ENCODE data around the gene PKD1.

The PKD1 gene

GRCh38 chr16:2170587-2171435 lies 35.1 kb upstream of the PKD1 start:
- no peak for DNase-seq (ENCODE audit: low read depth in 1 of 2, low spot score in 1 of 2)

GRCh38 chr16:2170080-2170479 lies 34.4 kb upstream of the PKD1 start:
- no peak for DNase-seq (ENCODE audit: low read depth in 1 of 2, low spot score in 1 of 2)

- DNase-seq (ENCODE audit: low read depth in 1 of 2, low spot score in 1 of 2), result no peak
Observed at GRCh38 chr16:2167068-2167638, 31.5 kb upstream of the PKD1 start.

- DNase-seq (ENCODE audit: low read depth in 1 of 2, low spot score in 1 of 2), result no peak
Observed at GRCh38 chr16:2166263-2167067, 30.8 kb upstream of the PKD1 start.

- DNase-seq (ENCODE audit: low read depth in 1 of 2, low spot score in 1 of 2), result no peak
Observed at GRCh38 chr16:2165861-2166260, 30.2 kb upstream of the PKD1 start.

- no peak for DNase-seq (ENCODE audit: low read depth in 1 of 2, low spot score in 1 of 2)
Observed at GRCh38 chr16:2163211-2163881, 27.6 kb upstream of the PKD1 start.

- no peak for DNase-seq (ENCODE audit: low read depth in 1 of 2, low spot score in 1 of 2)
Observed at GRCh38 chr16:2162676-2163118, 27.0 kb upstream of the PKD1 start.

GRCh38 chr16:2161911-2162310 lies 26.2 kb upstream of the PKD1 start:
- no peak for DNase-seq (ENCODE audit: low read depth in 1 of 2, low spot score in 1 of 2)

- DNase-seq (ENCODE audit: low read depth in 1 of 2, low spot score in 1 of 2), result no peak
Observed at GRCh38 chr16:2160915-2161551, 25.3 kb upstream of the PKD1 start.

- DNase-seq (ENCODE audit: low read depth in 1 of 2, low spot score in 1 of 2), result no peak
Observed at GRCh38 chr16:2159175-2159838, 23.6 kb upstream of the PKD1 start.

GRCh38 chr16:2158262-2158638 lies 22.6 kb upstream of the PKD1 start:
- no peak for DNase-seq (ENCODE audit: low read depth in 1 of 2, low spot score in 1 of 2)

GRCh38 chr16:2157480-2158261 lies 22.0 kb upstream of the PKD1 start:
- no peak for DNase-seq (ENCODE audit: low read depth in 1 of 2, low spot score in 1 of 2)

- DNase-seq (ENCODE audit: low read depth in 1 of 2, low spot score in 1 of 2), result no peak
Observed at GRCh38 chr16:2156849-2157224, 21.1 kb upstream of the PKD1 start.

GRCh38 chr16:2155977-2156848 lies 20.5 kb upstream of the PKD1 start:
- DNase-seq (ENCODE audit: low read depth in 1 of 2, low spot score in 1 of 2), result no peak

- DNase-seq (ENCODE audit: low read depth in 1 of 2, low spot score in 1 of 2), result peak; percentile 91 to 99
Observed at GRCh38 chr16:2155091-2155950, 19.6 kb upstream of the PKD1 start, which contains the start of gene TRAF7. Gene TRAF7 (plus strand): TSS chr16:2155782. CDS start chr16:2163921, 8,139 bp downstream.

GRCh38 chr16:2154533-2155090 lies 18.9 kb upstream of the PKD1 start:
- DNase-seq (ENCODE audit: low read depth in 1 of 2, low spot score in 1 of 2), result no peak
